CD4-positive, alpha-beta T cell treated with Interleukin-12 subunit alpha and Interleukin-12 subunit beta, for 1 hour (primary cell): ENCODE data around the gene HM13.

Source experiments
- DNase-seq: peaks from one replicate; pipeline ENCODE4 v3.0.0-alpha.2; 2020

HM13 gene

DNA sequence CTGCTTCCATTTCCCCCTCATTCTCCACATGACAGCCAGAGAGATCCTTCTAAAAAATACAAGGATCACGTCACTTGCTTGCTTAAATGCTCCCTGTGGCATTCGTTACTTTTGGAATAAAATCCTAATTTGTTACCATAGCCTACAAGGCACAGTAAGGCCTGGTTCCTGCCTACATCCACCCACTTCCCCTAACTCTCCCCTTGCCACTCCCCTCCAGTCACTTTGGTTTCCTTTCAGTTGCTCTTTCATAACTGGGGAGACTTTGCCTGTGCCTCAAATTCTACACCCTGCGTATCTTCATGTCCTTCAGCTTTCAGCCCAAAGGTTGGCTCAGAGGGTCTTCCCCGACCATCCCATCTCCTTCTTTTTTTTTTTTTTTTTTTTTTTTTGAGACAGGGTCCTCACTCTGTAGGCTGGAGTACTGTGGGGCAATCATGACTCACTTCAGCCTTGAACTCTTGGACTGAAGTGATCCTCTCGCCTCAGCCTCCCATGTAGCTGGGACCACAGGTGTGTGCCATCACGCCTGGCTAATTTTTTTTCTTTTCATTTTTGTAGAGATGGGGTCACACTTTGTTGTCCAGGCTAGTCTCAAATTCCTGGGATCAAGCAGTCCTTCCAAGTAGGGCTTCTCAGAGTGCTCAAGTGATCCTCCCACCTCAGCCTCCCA lies 103.3 kb downstream of the HM13 start:
- no peak for DNase-seq
